GM12878 (cell line): ENCODE measurements around the gene DGKB.

Source experiments
- CTCF ChIP-seq, 3 experiments: IDR thresholded peaks in 2 of 3; conservative IDR thresholded peaks in 1 of 3; 2 replicates each; pipeline ENCODE4 v1.5.1; 2011; ENCODE audit warnings: low read depth in 3 of 3, low read length in 3 of 3, mild to moderate bottlenecking in 3 of 3, control low read depth in 2 of 3, moderate library complexity in 2 of 3, inconsistent platforms in 1 of 3, mixed read lengths in 1 of 3; ENCODE audit not compliant: control insufficient read depth in 2 of 3, insufficient read depth in 1 of 3; ENCODE audit errors: extremely low read depth in 1 of 3
- MXI1 ChIP-seq: fragments of 150-350 bp; IDR thresholded peaks from 2 replicates; pipeline ENCODE4 v1.6.1; 2011; ENCODE audit warnings: low read depth, mild to moderate bottlenecking, inconsistent platforms, low read length, improper control_type of control experiment
- POLR2A ChIP-seq: IDR thresholded peaks from 2 replicates; pipeline ENCODE4 v1.6.1; 2011; ENCODE audit warnings: low read depth, mild to moderate bottlenecking, low read length
- POLR2AphosphoS5 ChIP-seq: IDR thresholded peaks from 2 replicates; pipeline ENCODE4 v1.6.1; 2011; ENCODE audit warnings: mild to moderate bottlenecking, low read length, inconsistent platforms

GRCh38 chr7:14407246-14408015 lies 495.1 kb downstream of the DGKB start:
- TF ChIP-seq CTCF (IDR thresholded peaks at IDR 0.05 in 2 of 3, conservative IDR thresholded peaks at IDR 0.05 in 1 of 3; ENCODE audit: control insufficient read depth in 2 of 3, extremely low read depth in 1 of 3, insufficient read depth in 1 of 3, low read depth in 3 of 3, low read length in 3 of 3): no peak
- TF ChIP-seq POLR2A: no peak
- no peak for TF ChIP-seq MXI1
- no peak for TF ChIP-seq POLR2AphosphoS5
